HG02571 (cell line): ENCODE measurements around the gene RPP38.

Source experiments
- ATAC-seq: cut with Tn5 transposase; IDR thresholded peaks from one replicate; pipeline ENCODE4 v1.9.1; 2021; ENCODE audit warnings: mild to moderate bottlenecking, moderate library complexity; ENCODE audit not compliant: unreplicated experiment

The RPP38 gene

GRCh38 chr10:15149042-15149771, 52.1 kb downstream of the RPP38 start:
- ATAC-seq: no peak

DNA sequence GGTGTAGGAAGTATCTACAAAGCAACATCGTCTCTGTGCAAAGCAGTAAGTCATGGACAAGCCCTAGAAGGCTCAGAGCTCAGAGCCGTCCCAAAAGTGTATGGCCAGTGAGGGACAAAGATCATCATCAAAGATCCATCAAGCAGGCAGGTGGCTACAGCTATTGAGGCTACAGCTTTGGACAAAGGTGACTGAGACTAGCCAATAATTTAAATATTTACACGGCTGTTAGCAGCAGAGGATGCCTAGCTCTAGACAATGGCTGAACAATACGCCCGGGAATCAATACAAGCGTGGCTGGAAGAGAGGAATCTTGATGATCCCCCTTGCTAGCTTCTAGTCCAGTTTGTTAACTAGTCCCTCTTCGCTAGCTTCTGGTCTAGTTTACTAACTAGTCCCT, 53.4 kb downstream of the RPP38 start:
- no peak for ATAC-seq

GRCh38 chr10:15152556-15152955, 55.4 kb downstream of the RPP38 start:
- ATAC-seq: no peak
